GM12874 (cell line): Measurements from ENCODE around the gene MEGF10.

Experiments used
- TF ChIP-seq, protein P1 (sequence below): IDR thresholded peaks from 2 replicates; pipeline ENCODE4 v1.5.1; 2011; ENCODE audit warnings: low read depth, mild to moderate bottlenecking, control low read depth, low read length, moderate library complexity; ENCODE audit not compliant: insufficient read depth

Gene MEGF10

DNA sequence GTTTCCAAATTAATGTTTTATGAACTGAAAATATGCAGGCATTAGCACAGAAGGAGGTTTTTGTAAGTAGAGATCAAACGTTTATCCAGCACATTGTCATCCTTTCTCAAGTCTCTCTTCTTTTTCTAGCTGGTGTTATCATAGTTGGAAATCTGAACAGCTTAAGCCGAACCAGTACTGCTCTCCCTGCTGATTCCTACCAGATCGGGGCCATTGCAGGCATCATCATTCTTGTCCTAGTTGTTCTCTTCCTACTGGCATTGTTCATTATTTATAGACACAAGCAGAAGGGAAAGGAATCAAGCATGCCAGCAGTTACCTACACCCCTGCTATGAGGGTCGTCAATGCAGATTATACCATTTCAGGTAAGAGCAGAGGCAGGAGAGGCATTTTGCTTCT, 154.7 kb downstream of the MEGF10 start:
- TF ChIP-seq, protein P1, sequence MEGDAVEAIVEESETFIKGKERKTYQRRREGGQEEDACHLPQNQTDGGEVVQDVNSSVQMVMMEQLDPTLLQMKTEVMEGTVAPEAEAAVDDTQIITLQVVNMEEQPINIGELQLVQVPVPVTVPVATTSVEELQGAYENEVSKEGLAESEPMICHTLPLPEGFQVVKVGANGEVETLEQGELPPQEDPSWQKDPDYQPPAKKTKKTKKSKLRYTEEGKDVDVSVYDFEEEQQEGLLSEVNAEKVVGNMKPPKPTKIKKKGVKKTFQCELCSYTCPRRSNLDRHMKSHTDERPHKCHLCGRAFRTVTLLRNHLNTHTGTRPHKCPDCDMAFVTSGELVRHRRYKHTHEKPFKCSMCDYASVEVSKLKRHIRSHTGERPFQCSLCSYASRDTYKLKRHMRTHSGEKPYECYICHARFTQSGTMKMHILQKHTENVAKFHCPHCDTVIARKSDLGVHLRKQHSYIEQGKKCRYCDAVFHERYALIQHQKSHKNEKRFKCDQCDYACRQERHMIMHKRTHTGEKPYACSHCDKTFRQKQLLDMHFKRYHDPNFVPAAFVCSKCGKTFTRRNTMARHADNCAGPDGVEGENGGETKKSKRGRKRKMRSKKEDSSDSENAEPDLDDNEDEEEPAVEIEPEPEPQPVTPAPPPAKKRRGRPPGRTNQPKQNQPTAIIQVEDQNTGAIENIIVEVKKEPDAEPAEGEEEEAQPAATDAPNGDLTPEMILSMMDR: no peak

DNA sequence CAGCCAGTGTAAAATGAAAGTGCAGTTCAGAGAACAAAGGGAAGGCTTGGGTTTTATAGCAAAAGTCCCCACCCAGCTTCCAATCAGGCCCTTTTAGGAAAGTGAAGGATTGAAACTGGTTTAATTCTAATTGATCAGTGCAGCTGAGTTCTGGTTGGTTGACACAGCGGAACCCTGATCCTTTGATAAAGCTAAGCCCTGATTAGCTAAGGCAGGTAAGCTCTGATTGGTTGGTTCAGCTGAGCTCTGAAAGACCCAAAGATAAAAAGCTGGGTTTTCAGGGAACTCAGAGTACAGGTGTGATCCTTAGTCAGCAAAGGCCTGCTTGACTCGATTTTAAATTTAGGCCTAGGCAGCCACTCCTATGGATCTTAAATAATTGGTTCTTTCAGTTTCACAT, 156.0 kb downstream of the MEGF10 start:
- TF ChIP-seq, protein P1: no peak

DNA sequence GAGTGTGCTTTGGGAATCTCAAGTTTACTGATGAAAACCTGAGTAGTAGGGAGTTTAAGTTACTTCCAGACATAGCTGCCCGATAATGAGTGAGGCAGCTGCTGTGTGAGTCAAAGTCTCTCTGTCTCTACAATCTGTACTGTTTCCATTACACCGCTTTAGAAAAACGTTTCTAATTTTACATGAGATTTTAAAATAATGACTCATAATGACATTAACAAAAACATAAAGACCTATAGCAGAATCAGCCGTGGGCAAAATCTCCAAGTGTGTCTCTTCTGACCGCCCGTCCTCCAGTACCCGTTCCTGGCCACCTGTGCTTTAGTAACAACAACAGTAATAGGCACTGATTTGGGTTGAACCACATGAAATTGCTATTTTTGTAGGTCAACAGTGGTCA, 157.2 kb downstream of the MEGF10 start:
- TF ChIP-seq, protein P1: no peak

DNA sequence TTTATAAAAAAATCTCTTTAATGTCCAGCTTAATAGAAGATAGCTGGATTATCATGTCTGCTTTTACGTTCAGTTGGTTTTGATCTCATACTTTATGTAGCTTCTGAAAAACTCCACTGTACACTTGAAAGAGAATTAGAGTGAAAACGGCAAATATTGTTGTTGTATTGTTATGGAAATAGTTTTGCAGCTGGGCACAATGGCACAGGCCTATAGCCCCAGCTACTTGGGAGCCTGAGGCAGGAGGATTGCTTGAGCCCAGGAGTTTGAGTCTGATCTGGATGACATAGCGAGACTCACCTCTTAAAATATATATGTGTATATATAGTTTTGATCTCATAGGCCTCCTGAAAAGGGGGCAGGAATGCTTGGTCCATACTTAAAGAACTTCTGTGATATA, 159.4 kb downstream of the MEGF10 start:
- TF ChIP-seq, protein P1: no peak

DNA sequence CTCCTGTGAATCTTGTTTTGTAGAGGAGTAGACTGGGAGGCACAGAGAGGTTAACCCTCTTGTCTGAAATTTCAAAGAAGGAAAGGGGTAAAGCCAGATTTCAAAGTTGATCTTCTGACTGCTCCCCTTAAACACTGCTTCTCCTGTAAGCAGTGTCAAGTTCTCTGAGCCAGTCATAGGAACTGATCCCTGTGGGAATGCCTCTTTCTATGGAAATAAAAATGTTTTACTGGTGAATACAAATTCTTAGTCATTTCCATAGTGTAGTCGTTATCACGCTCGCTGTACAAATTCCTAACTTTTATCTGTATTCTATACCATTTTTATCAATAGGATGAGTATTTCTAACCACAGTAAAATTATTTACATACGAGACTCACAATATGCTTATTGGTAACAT, 160.5 kb downstream of the MEGF10 start:
- TF ChIP-seq, protein P1: no peak

DNA sequence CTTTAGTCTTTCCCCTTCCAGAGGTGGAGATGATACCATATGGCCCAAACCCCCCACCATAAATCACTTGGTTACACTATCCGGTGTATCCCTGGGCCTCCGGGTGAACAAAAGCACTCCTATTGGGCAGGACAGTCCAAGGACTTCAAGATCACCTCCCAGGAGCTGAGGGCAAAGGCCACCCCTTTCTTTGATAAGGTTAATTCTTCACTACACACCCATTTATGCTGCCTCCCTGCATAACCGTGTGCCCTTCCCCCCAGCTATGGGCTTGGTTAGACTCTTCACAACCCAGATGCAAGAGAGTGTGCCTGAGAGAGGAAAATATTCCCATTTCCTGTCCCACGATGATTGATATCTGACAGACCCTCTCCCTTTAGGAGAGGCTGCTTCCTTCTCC, 162.0 kb downstream of the MEGF10 start:
- TF ChIP-seq, protein P1: no peak

DNA sequence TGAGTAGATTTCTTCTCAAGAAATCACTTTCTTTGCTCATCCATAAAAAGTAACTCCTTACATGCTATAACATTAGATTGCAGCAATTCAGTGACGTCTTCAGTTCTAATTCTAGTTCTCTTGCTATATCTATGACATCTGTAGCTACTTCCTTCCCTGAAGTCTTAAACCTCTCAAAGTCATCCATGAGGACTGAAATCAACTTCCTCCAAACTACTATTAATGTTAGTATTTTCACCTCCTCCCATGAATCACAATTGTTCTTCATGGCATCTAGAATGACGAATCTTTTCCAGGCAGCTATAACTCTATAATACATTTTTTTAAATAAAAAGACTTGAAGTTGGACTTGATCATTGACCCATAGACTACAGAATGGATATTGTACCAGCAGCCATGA, 180.6 kb downstream of the MEGF10 start:
- TF ChIP-seq, protein P1: no peak

DNA sequence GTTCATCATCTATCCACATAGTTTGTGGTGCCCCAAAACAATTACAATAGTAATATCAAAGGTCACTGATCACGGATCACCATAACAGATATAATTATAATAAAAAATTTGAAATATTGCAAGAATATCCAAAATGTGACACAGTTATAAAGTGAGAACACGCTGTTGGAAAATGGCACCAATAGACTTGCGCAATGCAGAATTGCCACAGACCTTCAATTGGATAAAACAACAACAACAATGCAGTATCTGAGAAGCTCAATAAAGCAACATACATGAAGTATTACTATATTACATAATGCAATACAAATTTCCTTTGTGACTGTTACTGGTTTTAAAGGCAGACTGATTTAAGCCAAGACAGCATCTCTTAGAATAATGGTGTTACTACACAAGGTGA, 182.1 kb downstream of the MEGF10 start:
- TF ChIP-seq, protein P1: no peak
